KOPT-K1 (cell line): ENCODE measurements around the gene SKAP1.

Source experiments
- H3K27ac ChIP-seq: fragments of 200-600 bp; sonication (generic); 2 replicates; pipeline ENCODE4 v1.5.1; 2016; ENCODE audit warnings: antibody characterized with exemption, mild to moderate bottlenecking, low read depth, low read length; ENCODE audit not compliant: poor library complexity, severe bottlenecking
- H3K36me3 ChIP-seq: fragments of 200-600 bp; sonication (generic); 2 replicates; pipeline ENCODE4 v1.5.1; 2017; ENCODE audit warnings: antibody characterized with exemption, mild to moderate bottlenecking, low read length, moderate library complexity; ENCODE audit not compliant: insufficient read depth
- H3K9me3 ChIP-seq: fragments of 200-600 bp; sonication (generic); 2 replicates; pipeline ENCODE4 v1.5.1; 2017; ENCODE audit warnings: antibody characterized with exemption, low read length, mild to moderate bottlenecking; ENCODE audit not compliant: insufficient read depth, poor library complexity, severe bottlenecking

Gene SKAP1

GRCh38 chr17:48240122-48240521, 189.9 kb downstream of the SKAP1 start:
- no peaks in the 10 kb centered on the region for H3K9me3 ChIP-seq
- H3K27ac ChIP-seq, result no peak overlapping the region
- H3K36me3 ChIP-seq, result no peaks in the 10 kb centered on the region

GRCh38 chr17:48239603-48239995, 190.4 kb downstream of the SKAP1 start:
- H3K27ac ChIP-seq, result no peak overlapping the region
- no peaks in the 10 kb centered on the region for H3K36me3 ChIP-seq
- no peaks in the 10 kb centered on the region for H3K9me3 ChIP-seq

GRCh38 chr17:48238933-48239602, 190.9 kb downstream of the SKAP1 start:
- no peaks in the 10 kb centered on the region for H3K9me3 ChIP-seq
- H3K27ac ChIP-seq, result no peak overlapping the region

GRCh38 chr17:48237456-48237855, 192.6 kb downstream of the SKAP1 start:
- H3K36me3 ChIP-seq, result no peaks in the 10 kb centered on the region
- no peak overlapping the region for H3K27ac ChIP-seq
- no peaks in the 10 kb centered on the region for H3K9me3 ChIP-seq

More at GRCh38 chr17:48238933-48239602, 190.9 kb downstream of the SKAP1 start:
- H3K36me3 ChIP-seq, result no peaks in the 10 kb centered on the region

- H3K36me3 ChIP-seq, result no peaks in the 10 kb centered on the region
- no peaks in the 10 kb centered on the region for H3K9me3 ChIP-seq
- no peak overlapping the region for H3K27ac ChIP-seq
Measured at GRCh38 chr17:48236681-48237134, 193.3 kb downstream of the SKAP1 start.

- H3K9me3 ChIP-seq, result no peaks in the 10 kb centered on the region
- H3K36me3 ChIP-seq, result no peaks in the 10 kb centered on the region; the same call in 1 of the 2 replicates
- no peak overlapping the region for H3K27ac ChIP-seq
Measured at GRCh38 chr17:48234922-48235321, 195.1 kb downstream of the SKAP1 start.

- Histone ChIP-seq H3K9me3 (no peaks in the 10 kb centered on the region), H3K27ac (no peak overlapping the region), H3K36me3 (no peaks in the 10 kb centered on the region; the same call in 1 of the 2 replicates)
Measured at GRCh38 chr17:48231995-48232959, 197.7 kb downstream of the SKAP1 start.

- H3K36me3 ChIP-seq, result no peaks in the 10 kb centered on the region; the same call in 1 of the 2 replicates
- no peaks in the 10 kb centered on the region for H3K9me3 ChIP-seq
- H3K27ac ChIP-seq, result no peak overlapping the region
Measured at GRCh38 chr17:48229936-48230335, 200.1 kb downstream of the SKAP1 start.

- Histone ChIP-seq H3K36me3 (no peaks in the 10 kb centered on the region; the same call in 1 of the 2 replicates), H3K27ac (no peak overlapping the region), H3K9me3 (no peaks in the 10 kb centered on the region)
Measured at GRCh38 chr17:48228720-48229119, 201.3 kb downstream of the SKAP1 start.

- Histone ChIP-seq H3K9me3 (no peaks in the 10 kb centered on the region), H3K36me3 (no peaks in the 10 kb centered on the region; the same call in 1 of the 2 replicates), H3K27ac (no peak overlapping the region)
Measured at GRCh38 chr17:48225725-48226567, 204.1 kb downstream of the SKAP1 start.

GRCh38 chr17:48223945-48224344, 206.1 kb downstream of the SKAP1 start:
- no peaks in the 10 kb centered on the region for H3K36me3 ChIP-seq
- no peak overlapping the region for H3K27ac ChIP-seq
- H3K9me3 ChIP-seq, result no peaks in the 10 kb centered on the region

- H3K27ac ChIP-seq, result no peak overlapping the region
- 0 out of 2 replicates have a peak, but pooled peaks cover 4% of the 10 kb centered on the region for H3K36me3 ChIP-seq
- no peaks in the 10 kb centered on the region for H3K9me3 ChIP-seq
Measured at GRCh38 chr17:48219617-48220016, 210.4 kb downstream of the SKAP1 start.

- H3K36me3 ChIP-seq, result peaks cover 12% of the 10 kb centered on the region; the same call in 1 of the 2 replicates
- no peaks in the 10 kb centered on the region for H3K9me3 ChIP-seq
- no peak overlapping the region for H3K27ac ChIP-seq
Measured at GRCh38 chr17:48215583-48216139, 214.4 kb downstream of the SKAP1 start.

GRCh38 chr17:48213797-48214196, 216.2 kb downstream of the SKAP1 start:
- H3K36me3 ChIP-seq, result peaks cover 16% of the 10 kb centered on the region; the same call in 1 of the 2 replicates
- no peak overlapping the region for H3K27ac ChIP-seq
- no peaks in the 10 kb centered on the region for H3K9me3 ChIP-seq
